HepG2 (cell line): Measurements from ENCODE around the gene COX5B. TPM values are rescaled to one million over a fixed set of nuclear protein-coding genes. Genes with fewer than 3 reads are reported as not detected.
A peak's percentile ranks its signal among the peaks of the same experiment; 100 is the strongest.

Experiments used
- CREM ChIP-seq, 2 experiments: sonication (generic) in 1 of 2; formaldehyde crosslinking in 1 of 2; IDR thresholded peaks; 2 replicates each; pipeline versions ENCODE4 v1.4.0 to v1.6.1; 2016 to 2020; ENCODE audit warnings: antibody characterized with exemption in 1 of 2, mild to moderate bottlenecking in 1 of 2, missing genetic modification reagents in 1 of 2
- FOXO1 ChIP-seq: sonication (generic); formaldehyde crosslinking; IDR thresholded peaks from 2 replicates; pipeline ENCODE4 v1.4.0; 2020; ENCODE audit warnings: missing genetic modification reagents
- HCFC1 ChIP-seq: fragments of 150-350 bp; IDR thresholded peaks from 2 replicates; pipeline ENCODE4 v1.6.1; 2014; ENCODE audit warnings: low read depth, low read length
- KAT2B ChIP-seq: fragments of 150-350 bp; IDR thresholded peaks from 2 replicates; pipeline ENCODE4 v1.6.1; 2014; ENCODE audit warnings: low read depth, low read length, borderline replicate concordance
- KLF16 ChIP-seq, 2 experiments: sonication (generic) in 1 of 2; formaldehyde crosslinking in 1 of 2; IDR thresholded peaks; 2 replicates each; pipeline versions ENCODE4 v1.6.1 to v1.8.0; 2016 to 2023; ENCODE audit warnings: missing genetic modification reagents in 2 of 2, missing compliant biosample characterization in 1 of 2
- KMT2B ChIP-seq: IDR thresholded peaks from 2 replicates; pipeline ENCODE4 v1.6.1; 2016; ENCODE audit warnings: missing genetic modification reagents, missing compliant biosample characterization
- LRRFIP1 ChIP-seq: sonication (generic); formaldehyde crosslinking; conservative IDR thresholded peaks from 2 replicates; pipeline ENCODE4 v1.4.0; 2020; ENCODE audit warnings: missing genetic modification reagents
- NFE2L2 ChIP-seq: fragments of 150-350 bp; IDR thresholded peaks from 2 replicates; pipeline ENCODE4 v1.6.1; 2014; ENCODE audit warnings: low read length
- NFKBIZ ChIP-seq: IDR thresholded peaks from 2 replicates; pipeline ENCODE4 v1.6.1; 2018; ENCODE audit warnings: missing genetic modification reagents, missing compliant biosample characterization
- PRDM15 ChIP-seq: sonication (generic); formaldehyde crosslinking; IDR thresholded peaks from 2 replicates; pipeline ENCODE4 v1.4.0; 2020; ENCODE audit warnings: missing genetic modification reagents
- RNF2 ChIP-seq: fragments of 450-650 bp; conservative IDR thresholded peaks from 2 replicates; pipeline ENCODE4 v1.6.1; 2016; ENCODE audit warnings: low read depth
- RORA ChIP-seq: sonication (generic); formaldehyde crosslinking; IDR thresholded peaks from 2 replicates; pipeline ENCODE4 v1.5.0; 2020; ENCODE audit warnings: mild to moderate bottlenecking, missing genetic modification reagents, moderate library complexity
- SAP130 ChIP-seq: IDR thresholded peaks from 2 replicates; pipeline ENCODE4 v1.6.1; 2016; ENCODE audit warnings: low read depth
- SP4 ChIP-seq: sonication (generic); formaldehyde crosslinking; IDR thresholded peaks from 2 replicates; pipeline ENCODE4 v1.8.1; 2023; ENCODE audit warnings: mild to moderate bottlenecking, missing genetic modification reagents
- TP53 ChIP-seq: sonication (generic); formaldehyde crosslinking; conservative IDR thresholded peaks from 2 replicates; pipeline ENCODE4 v1.4.0; 2020; ENCODE audit warnings: missing genetic modification reagents
- TRIM24 ChIP-seq: sonication (generic); formaldehyde crosslinking; IDR thresholded peaks from 2 replicates; pipeline ENCODE4 v1.8.0; 2022; ENCODE audit warnings: mild to moderate bottlenecking, missing genetic modification reagents
- ZBTB42 ChIP-seq: sonication (generic); formaldehyde crosslinking; IDR thresholded peaks from 2 replicates; pipeline ENCODE4 v1.5.0; 2020; ENCODE audit warnings: mild to moderate bottlenecking, missing genetic modification reagents
- ZFY ChIP-seq: sonication (generic); formaldehyde crosslinking; IDR thresholded peaks from 2 replicates; pipeline ENCODE4 v1.4.0; 2020; ENCODE audit warnings: missing genetic modification reagents
- ZNF253 ChIP-seq: sonication (generic); formaldehyde crosslinking; IDR thresholded peaks from 2 replicates; pipeline ENCODE4 v1.8.0; 2022; ENCODE audit warnings: mild to moderate bottlenecking, missing genetic modification reagents, borderline replicate concordance
- ZNF274 ChIP-seq: sonication (generic); formaldehyde crosslinking; IDR thresholded peaks from 2 replicates; pipeline ENCODE4 v1.5.1; 2020; ENCODE audit warnings: mild to moderate bottlenecking, missing genetic modification reagents
- ZNF337 ChIP-seq: sonication (generic); formaldehyde crosslinking; IDR thresholded peaks from 2 replicates; pipeline ENCODE4 v1.5.1; 2020; ENCODE audit warnings: missing genetic modification reagents, low read depth, mild to moderate bottlenecking, borderline replicate concordance
- ZNF678 ChIP-seq: sonication (generic); formaldehyde crosslinking; IDR thresholded peaks from 2 replicates; pipeline ENCODE4 v1.4.0; 2020; ENCODE audit warnings: mild to moderate bottlenecking, missing genetic modification reagents
- ZNF737 ChIP-seq: sonication (generic); formaldehyde crosslinking; IDR thresholded peaks from 2 replicates; pipeline ENCODE4 v1.5.0; 2020; ENCODE audit warnings: missing genetic modification reagents, mild to moderate bottlenecking, borderline replicate concordance
- ZNF784 ChIP-seq: sonication (generic); formaldehyde crosslinking; IDR thresholded peaks from 2 replicates; pipeline ENCODE4 v1.5.1; 2020; ENCODE audit warnings: missing genetic modification reagents, mild to moderate bottlenecking, borderline replicate concordance
- ZNF788 ChIP-seq: sonication (generic); formaldehyde crosslinking; IDR thresholded peaks from 2 replicates; pipeline ENCODE4 v1.5.0; 2020; ENCODE audit warnings: mild to moderate bottlenecking, missing genetic modification reagents, borderline replicate concordance
- polyA plus RNA-seq, 8 experiments: library from polyadenylated mRNA; depleted of rRNA in 3 of 8; stranded (reverse) in 7 of 8; unstranded in 1 of 8; fragments of >200 nt; fragmentation: Illumina TruSeq in 4 of 8; extraction: Trizol in 4 of 8; gene quantifications; 2 replicates each; pipeline versions ENCODE4 v1.2.1 to v1.2.3, GENCODE V29; 2011 to 2016; ENCODE audit warnings: low read depth in 4 of 8, missing spikeins in 1 of 8, mixed read lengths in 1 of 8; ENCODE audit not compliant: insufficient read depth in 1 of 8
- total RNA-seq, 5 experiments: library from RNA; depleted of rRNA; stranded (reverse); fragments of >200 nt; fragmentation: Illumina TruSeq; extraction: Trizol; gene quantifications; 2 replicates each; pipeline ENCODE4 v1.2.3, GENCODE V29; 2016; ENCODE audit warnings: low read depth in 1 of 5

COX5B gene
- total and polyA plus RNA-seq, 2 of the 13 experiments (the other 11 are each of a cell fraction or from before 2014, with no cell fraction given): 453 to 536 TPM

- TF ChIP-seq PRDM15 (CRISPR knock-in tag) (0 out of 2 replicates have a peak, but pooled peaks have one; percentile 7), ZNF788 (no peak; the same call in 1 of the 2 replicates), KLF16 (CRISPR knock-in tag; IDR thresholded peaks at IDR 0.05) (peak in 1 of 2 experiments; percentile 41; a peak in 1 of 4 replicates), TP53 (CRISPR knock-in tag) (0 out of 2 replicates have a peak, but pooled peaks have one; percentile 74), NFKBIZ (CRISPR knock-in tag) (peak; percentile 69; the same call in 1 of the 2 replicates), NFE2L2 (no peak), KMT2B (CRISPR knock-in tag) (peak; percentile 58; the same call in 1 of the 2 replicates), ZNF337 (CRISPR knock-in tag) (no peak), KAT2B (no peak), RORA (CRISPR knock-in tag) (no peak), RNF2 (no peak), TRIM24 (CRISPR knock-in tag) (no peak), LRRFIP1 (CRISPR knock-in tag) (no peak), SAP130 (peak; percentile 76; the same call in 1 of the 2 replicates), CREM (IDR thresholded peaks at IDR 0.05) (peak; percentile 77), CREM (CRISPR knock-in tag; IDR thresholded peaks at IDR 0.05) (0 out of 2 replicates have a peak, but pooled peaks have one; percentile 4), HCFC1 (peak; percentile 27; the same call in 1 of the 2 replicates), ZNF784 (no peak), ZNF678 (CRISPR knock-in tag) (no peak; the same call in 1 of the 2 replicates), ZFY (CRISPR knock-in tag) (no peak), ZBTB42 (CRISPR knock-in tag) (no peak), ZNF274 (CRISPR knock-in tag) (no peak), ZNF253 (CRISPR knock-in tag) (no peak), FOXO1 (CRISPR knock-in tag) (0 out of 2 replicates have a peak, but pooled peaks have one; percentile 6), ZNF737 (CRISPR knock-in tag) (no peak), SP4 (CRISPR knock-in tag) (peak; percentile 90)
These were observed 18.2 kb downstream of the COX5B start, which contains the start of gene ACTR1B (continued) for GRCh38 chr2:97663962-97664635.
